ENCODE results near the gene BABAM2. TPM values are rescaled to one million over a fixed set of nuclear protein-coding genes. Genes with fewer than 3 reads are reported as not detected.
"Not testable (repeated sequence)": the region's sequence is repeated elsewhere in the genome, so short reads cannot be mapped to it uniquely, and the experiment has no call there.

BABAM2 gene
- total and polyA plus RNA-seq, 2 donors: 17.4 to 34.8 TPM

DNA sequence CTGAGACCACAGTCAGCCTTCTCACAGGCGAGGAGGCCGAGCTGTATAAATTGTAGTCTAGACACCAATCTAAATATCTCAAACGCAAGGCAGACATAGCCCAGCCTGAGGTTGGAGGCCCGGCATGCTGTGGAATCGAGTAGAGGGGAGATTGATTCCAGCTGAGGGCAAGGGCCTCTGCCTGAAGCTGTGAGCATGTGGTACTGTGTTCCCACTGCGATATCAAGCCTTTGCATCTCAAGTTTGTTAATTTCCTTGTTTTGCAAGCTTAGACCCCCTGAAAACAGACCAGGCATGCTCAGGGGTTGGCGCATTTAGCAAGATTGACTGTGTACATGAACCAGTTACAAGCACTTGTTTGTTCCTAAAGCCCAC lies 437.0 kb downstream of the BABAM2 start:
- Histone ChIP-seq H3K9me3 (ENCODE audit: control insufficient read depth in 2 of 2, insufficient read depth in 1 of 2, low read length in 1 of 2) (no peaks in the 10 kb centered on the region), H3K4me1 (ENCODE audit: control insufficient read depth in 2 of 2, insufficient read depth in 2 of 2, low read length in 2 of 2) (peaks cover 13 to 35% of the 10 kb centered on the region in 2 donors), H3K27me3 (ENCODE audit: control insufficient read depth in 2 of 2, insufficient read depth in 1 of 2, low read length in 1 of 2) (no peaks in the 10 kb centered on the region), H3K27ac (ENCODE audit: low read depth in 1 of 2, low read length in 1 of 2) (peak overlapping the region in 1 of 2 donors; percentile 15), H3K4me3 (ENCODE audit: low read length in 2 of 2) (no peak overlapping the region), H3K36me3 (ENCODE audit: control insufficient read depth in 2 of 2, insufficient read depth in 2 of 2, low read length in 1 of 2) (no peaks in the 10 kb centered on the region)
- DNase-seq (ENCODE audit: low read depth in 6 of 9, low spot score in 9 of 9): no peak
- WGBS: 99% methylated on average over 7 of the region's 7 CpGs

DNA sequence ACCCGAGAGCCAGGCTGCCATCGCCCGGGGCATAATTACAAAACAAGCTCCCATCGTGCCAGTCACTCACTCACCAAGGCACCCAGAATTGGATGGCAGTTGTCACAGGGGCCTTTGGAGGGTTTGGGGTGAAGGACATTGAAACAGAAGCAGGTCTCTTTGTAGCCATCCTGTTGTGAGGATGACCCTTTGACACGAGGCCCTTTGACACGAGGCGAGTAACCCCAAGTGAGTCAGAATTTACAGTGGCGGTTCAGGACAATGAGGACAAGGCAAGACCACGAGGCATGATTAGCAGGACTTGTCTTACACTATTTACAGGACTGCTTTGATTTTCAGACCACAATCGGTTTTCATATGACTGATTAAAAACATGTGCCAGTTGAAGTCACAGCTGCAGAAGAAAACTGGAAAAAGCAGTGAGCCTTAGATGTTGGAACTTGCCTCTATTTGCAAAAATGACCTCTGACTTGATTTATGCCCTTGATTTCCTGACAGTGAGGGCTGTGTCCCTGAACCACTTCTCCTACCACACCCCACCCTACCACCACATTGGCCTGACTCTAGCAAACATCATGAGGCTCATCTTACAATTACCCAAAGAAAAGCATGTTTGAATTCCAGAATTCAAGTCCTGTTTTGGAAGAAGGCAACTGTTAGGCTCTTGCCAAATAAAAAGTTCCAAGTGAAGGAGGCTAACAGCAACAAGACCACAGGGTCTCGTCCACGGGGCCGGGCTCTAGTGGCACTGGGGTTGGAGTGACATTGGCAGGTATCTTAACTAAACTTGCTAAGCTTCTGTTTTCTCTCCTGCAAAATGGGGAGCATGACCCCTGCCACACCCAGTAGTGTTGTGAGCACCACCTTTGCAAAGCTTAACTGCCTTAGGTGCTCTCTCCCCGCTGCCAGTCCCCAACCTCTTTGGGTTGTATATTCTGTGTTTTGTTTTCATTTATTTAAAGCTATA lies 437.7 kb downstream of the BABAM2 start:
- WGBS: 91% methylated on average over 14 of the region's 14 CpGs
- Histone ChIP-seq H3K27me3 (ENCODE audit: control insufficient read depth in 2 of 2, insufficient read depth in 1 of 2, low read length in 1 of 2) (no peaks in the 10 kb centered on the region), H3K27ac (ENCODE audit: low read depth in 1 of 2, low read length in 1 of 2) (peak overlapping the region in 1 of 2 donors; percentile 18), H3K4me3 (ENCODE audit: low read length in 2 of 2) (no peak overlapping the region), H3K4me1 (ENCODE audit: control insufficient read depth in 2 of 2, insufficient read depth in 2 of 2, low read length in 2 of 2) (peaks cover 13 to 35% of the 10 kb centered on the region in 2 donors), H3K36me3 (ENCODE audit: control insufficient read depth in 2 of 2, insufficient read depth in 2 of 2, low read length in 1 of 2) (no peaks in the 10 kb centered on the region), H3K9me3 (ENCODE audit: control insufficient read depth in 2 of 2, insufficient read depth in 1 of 2, low read length in 1 of 2) (no peaks in the 10 kb centered on the region)
- DNase-seq (ENCODE audit: low read depth in 6 of 9, low spot score in 9 of 9): no peak

DNA sequence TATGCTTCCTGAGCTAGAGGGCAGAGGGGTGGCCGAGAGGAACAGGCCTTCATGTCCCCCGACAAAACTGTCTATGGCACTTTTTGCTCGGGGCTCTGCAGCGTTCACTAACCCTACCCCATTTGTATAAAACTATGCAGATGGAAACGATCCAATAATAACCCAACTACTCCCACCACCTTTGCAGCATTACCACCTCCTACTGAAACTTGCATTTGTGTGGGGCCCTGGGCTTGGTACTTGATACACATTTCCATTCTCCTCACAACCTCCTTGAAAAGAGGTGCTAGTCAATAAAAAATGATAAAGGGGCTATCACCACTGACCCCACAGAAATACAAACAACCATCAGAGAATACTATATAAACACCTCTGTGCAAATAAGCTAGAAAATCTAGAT lies 438.7 kb downstream of the BABAM2 start:
- no peaks in the 10 kb centered on the region for H3K27me3 ChIP-seq (ENCODE audit: control insufficient read depth in 2 of 2, insufficient read depth in 1 of 2, low read length in 1 of 2)
- H3K27ac ChIP-seq (ENCODE audit: low read depth in 1 of 2, low read length in 1 of 2): no peak overlapping the region
- peaks cover 13 to 35% of the 10 kb centered on the region in 2 donors for H3K4me1 ChIP-seq (ENCODE audit: control insufficient read depth in 2 of 2, insufficient read depth in 2 of 2, low read length in 2 of 2)
- no peak overlapping the region for H3K4me3 ChIP-seq (ENCODE audit: low read length in 2 of 2)
- no peak for DNase-seq (ENCODE audit: low read depth in 6 of 9, low spot score in 9 of 9)
- no peaks in the 10 kb centered on the region for H3K36me3 ChIP-seq (ENCODE audit: control insufficient read depth in 2 of 2, insufficient read depth in 2 of 2, low read length in 1 of 2)
- H3K9me3 ChIP-seq (ENCODE audit: control insufficient read depth in 2 of 2, insufficient read depth in 1 of 2, low read length in 1 of 2): no peaks in the 10 kb centered on the region
- WGBS: 99% methylated on average over 5 of the region's 5 CpGs

DNA sequence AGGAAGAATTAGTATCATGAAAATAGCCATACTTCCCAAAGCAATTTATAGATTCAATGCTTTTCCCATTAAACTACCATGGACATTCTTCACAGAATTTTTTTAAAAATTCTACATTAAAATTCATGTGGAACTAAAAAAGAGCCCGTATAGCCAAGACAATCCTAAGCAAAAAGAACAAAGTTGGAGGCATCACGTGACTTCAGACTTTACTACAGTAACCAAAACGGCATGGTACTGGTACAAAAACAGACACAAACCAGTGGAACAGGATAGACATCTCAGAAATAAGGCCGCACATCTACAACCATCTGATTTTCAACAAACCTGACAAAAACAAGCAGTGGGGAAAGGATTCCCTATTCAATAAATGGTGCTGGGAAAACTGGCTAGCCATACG lies 440.2 kb downstream of the BABAM2 start:
- H3K36me3 ChIP-seq (ENCODE audit: control insufficient read depth in 2 of 2, insufficient read depth in 2 of 2, low read length in 1 of 2); H3K27ac ChIP-seq (ENCODE audit: low read depth in 1 of 2, low read length in 1 of 2); H3K27me3 ChIP-seq (ENCODE audit: control insufficient read depth in 2 of 2, insufficient read depth in 1 of 2, low read length in 1 of 2); H3K9me3 ChIP-seq (ENCODE audit: control insufficient read depth in 2 of 2, insufficient read depth in 1 of 2, low read length in 1 of 2); H3K4me3 ChIP-seq (ENCODE audit: low read length in 2 of 2); DNase-seq (ENCODE audit: low read depth in 6 of 9, low spot score in 9 of 9): not testable (repeated sequence)
- H3K4me1 ChIP-seq (ENCODE audit: control insufficient read depth in 2 of 2, insufficient read depth in 2 of 2, low read length in 2 of 2): peaks cover 7 to 24% of the 10 kb centered on the region in 2 donors
- 77% methylated on average over 5 of the region's 5 CpGs for WGBS

DNA sequence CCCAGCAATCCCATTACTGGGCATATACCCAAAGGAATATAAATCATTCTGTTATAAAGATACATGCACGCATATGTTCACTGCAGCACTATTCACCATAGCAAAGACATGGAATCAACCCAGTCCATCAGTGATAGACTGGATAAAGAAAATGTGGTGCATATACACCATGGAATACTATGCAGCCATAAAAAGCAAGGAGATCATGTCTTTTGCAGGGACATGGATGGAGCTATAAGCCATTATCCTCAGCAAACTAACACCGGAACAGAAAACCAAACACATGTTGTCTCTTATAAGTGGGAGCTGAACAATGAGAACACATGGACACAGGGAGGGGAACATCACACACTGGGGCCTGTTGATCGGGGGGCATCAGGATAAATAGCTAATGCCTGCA lies 441.3 kb downstream of the BABAM2 start:
- not testable (repeated sequence) for DNase-seq (ENCODE audit: low read depth in 6 of 9, low spot score in 9 of 9); H3K36me3 ChIP-seq (ENCODE audit: control insufficient read depth in 2 of 2, insufficient read depth in 2 of 2, low read length in 1 of 2); H3K27ac ChIP-seq (ENCODE audit: low read depth in 1 of 2, low read length in 1 of 2); H3K9me3 ChIP-seq (ENCODE audit: control insufficient read depth in 2 of 2, insufficient read depth in 1 of 2, low read length in 1 of 2); H3K27me3 ChIP-seq (ENCODE audit: control insufficient read depth in 2 of 2, insufficient read depth in 1 of 2, low read length in 1 of 2); H3K4me3 ChIP-seq (ENCODE audit: low read length in 2 of 2)
- 99% methylated on average over 3 of the region's 3 CpGs for WGBS
- peaks cover 0 to 14% of the 10 kb centered on the region in 2 donors for H3K4me1 ChIP-seq (ENCODE audit: control insufficient read depth in 2 of 2, insufficient read depth in 2 of 2, low read length in 2 of 2)

DNA sequence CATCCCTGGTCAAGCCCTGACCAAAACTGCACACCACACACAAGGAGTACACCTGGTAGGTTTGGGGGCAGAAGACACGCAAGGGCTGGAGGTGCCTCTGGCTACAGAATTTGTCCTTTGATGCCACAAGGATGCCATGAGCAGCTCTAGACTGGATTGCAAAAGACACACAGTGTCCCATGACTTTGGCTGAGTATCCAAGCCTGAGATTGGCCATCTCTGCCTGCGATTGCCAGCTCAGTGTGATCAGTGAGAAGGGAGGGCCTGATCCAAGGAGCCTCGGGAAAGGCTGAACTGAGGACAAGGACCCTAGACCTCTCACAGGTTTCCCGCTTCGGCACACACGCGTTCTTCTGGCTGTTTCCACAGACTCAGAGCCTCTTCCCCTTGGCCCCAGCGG lies 442.2 kb downstream of the BABAM2 start:
- no peaks in the 10 kb centered on the region for H3K36me3 ChIP-seq (ENCODE audit: control insufficient read depth in 2 of 2, insufficient read depth in 2 of 2, low read length in 1 of 2)
- DNase-seq (ENCODE audit: low read depth in 6 of 9, low spot score in 9 of 9): no peak
- peaks cover 0 to 9% of the 10 kb centered on the region in 2 donors for H3K4me1 ChIP-seq (ENCODE audit: control insufficient read depth in 2 of 2, insufficient read depth in 2 of 2, low read length in 2 of 2)
- no peaks in the 10 kb centered on the region for H3K9me3 ChIP-seq (ENCODE audit: control insufficient read depth in 2 of 2, insufficient read depth in 1 of 2, low read length in 1 of 2)
- H3K27ac ChIP-seq (ENCODE audit: low read depth in 1 of 2, low read length in 1 of 2): no peak overlapping the region
- WGBS: 98% methylated on average over 8 of the region's 8 CpGs
- no peaks in the 10 kb centered on the region for H3K27me3 ChIP-seq (ENCODE audit: control insufficient read depth in 2 of 2, insufficient read depth in 1 of 2, low read length in 1 of 2)
- H3K4me3 ChIP-seq (ENCODE audit: low read length in 2 of 2): no peak overlapping the region

DNA sequence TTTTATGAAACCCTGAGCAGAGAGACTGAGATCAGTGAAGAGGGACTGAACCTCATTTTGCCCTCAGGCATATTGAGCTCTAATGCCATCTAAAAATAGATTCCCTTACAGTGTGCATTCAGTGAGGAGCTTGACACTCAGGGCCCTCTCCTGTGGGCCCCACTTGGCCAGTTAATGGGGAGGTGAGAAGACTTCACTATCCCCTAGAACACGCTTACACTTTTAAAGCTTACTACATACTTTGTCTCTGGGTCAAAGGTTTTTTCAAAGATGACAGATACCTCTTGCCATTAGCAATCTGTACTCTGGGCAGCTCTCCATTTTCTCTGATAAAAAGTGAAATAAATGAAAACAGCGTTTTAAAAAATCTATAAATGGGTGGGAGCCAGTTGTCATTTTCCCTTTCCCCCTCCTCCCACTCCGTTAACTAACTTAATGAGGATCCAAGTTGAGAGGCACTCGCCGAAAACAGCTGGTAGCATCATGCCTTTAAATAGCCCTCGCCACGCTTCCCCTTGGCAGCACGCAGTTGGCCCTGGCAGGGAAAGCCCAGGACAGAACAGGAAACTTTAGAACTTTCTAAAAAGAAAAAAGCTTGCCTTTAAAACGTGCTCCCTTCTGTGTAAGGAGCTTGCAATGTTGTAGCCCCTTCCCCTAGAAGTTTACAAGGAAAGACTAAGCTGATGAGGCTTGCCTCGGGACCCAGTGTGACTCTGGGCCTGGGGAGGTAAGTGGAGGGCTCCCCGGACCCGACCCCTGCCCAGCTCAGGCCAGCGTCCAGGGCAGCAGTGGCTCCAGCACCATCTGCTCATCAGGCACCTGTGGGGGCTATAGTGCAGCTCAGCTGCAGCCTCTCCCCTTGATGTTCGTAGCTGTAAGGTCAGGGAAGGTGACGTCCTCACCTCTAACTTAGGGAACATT lies 443.3 kb downstream of the BABAM2 start:
- Histone ChIP-seq H3K27me3 (ENCODE audit: control insufficient read depth in 2 of 2, insufficient read depth in 1 of 2, low read length in 1 of 2) (no peaks in the 10 kb centered on the region), H3K36me3 (ENCODE audit: control insufficient read depth in 2 of 2, insufficient read depth in 2 of 2, low read length in 1 of 2) (no peaks in the 10 kb centered on the region), H3K9me3 (ENCODE audit: control insufficient read depth in 2 of 2, insufficient read depth in 1 of 2, low read length in 1 of 2) (no peaks in the 10 kb centered on the region), H3K4me3 (ENCODE audit: low read length in 2 of 2) (no peak overlapping the region), H3K4me1 (ENCODE audit: control insufficient read depth in 2 of 2, insufficient read depth in 2 of 2, low read length in 2 of 2) (peaks cover 0 to 16% of the 10 kb centered on the region in 2 donors), H3K27ac (ENCODE audit: low read depth in 1 of 2, low read length in 1 of 2) (no peak overlapping the region)
- DNase-seq (ENCODE audit: low read depth in 6 of 9, low spot score in 9 of 9): no peak
- WGBS: 64% methylated on average over 15 of the region's 15 CpGs

DNA sequence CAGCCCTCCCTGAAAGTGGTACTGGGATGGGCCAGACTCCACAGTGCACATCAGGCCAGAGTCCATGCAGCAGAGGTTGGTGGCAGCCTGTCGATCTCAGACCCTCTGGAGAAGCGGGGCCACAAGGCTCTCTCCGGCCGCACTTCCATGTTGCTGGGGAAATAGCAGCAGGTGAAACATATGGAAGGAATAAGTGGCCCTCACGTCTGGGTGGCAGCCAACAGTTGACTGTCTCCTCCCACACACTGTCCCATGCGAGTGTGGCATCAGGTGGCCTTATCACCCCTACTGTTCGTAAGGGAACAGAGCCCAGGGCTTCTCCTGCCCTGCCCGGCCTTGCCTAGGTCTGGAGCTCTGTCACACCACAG lies 444.0 kb downstream of the BABAM2 start:
- H3K27me3 ChIP-seq (ENCODE audit: control insufficient read depth in 2 of 2, insufficient read depth in 1 of 2, low read length in 1 of 2): no peaks in the 10 kb centered on the region
- H3K36me3 ChIP-seq (ENCODE audit: control insufficient read depth in 2 of 2, insufficient read depth in 2 of 2, low read length in 1 of 2): no peaks in the 10 kb centered on the region
- DNase-seq (ENCODE audit: low read depth in 6 of 9, low spot score in 9 of 9): no peak
- H3K4me3 ChIP-seq (ENCODE audit: low read length in 2 of 2): no peak overlapping the region
- H3K9me3 ChIP-seq (ENCODE audit: control insufficient read depth in 2 of 2, insufficient read depth in 1 of 2, low read length in 1 of 2): no peaks in the 10 kb centered on the region
- H3K4me1 ChIP-seq (ENCODE audit: control insufficient read depth in 2 of 2, insufficient read depth in 2 of 2, low read length in 2 of 2): peaks cover 0 to 16% of the 10 kb centered on the region in 2 donors
- WGBS: 96% methylated on average over 8 of the region's 8 CpGs
- H3K27ac ChIP-seq (ENCODE audit: low read depth in 1 of 2, low read length in 1 of 2): no peak overlapping the region

DNA sequence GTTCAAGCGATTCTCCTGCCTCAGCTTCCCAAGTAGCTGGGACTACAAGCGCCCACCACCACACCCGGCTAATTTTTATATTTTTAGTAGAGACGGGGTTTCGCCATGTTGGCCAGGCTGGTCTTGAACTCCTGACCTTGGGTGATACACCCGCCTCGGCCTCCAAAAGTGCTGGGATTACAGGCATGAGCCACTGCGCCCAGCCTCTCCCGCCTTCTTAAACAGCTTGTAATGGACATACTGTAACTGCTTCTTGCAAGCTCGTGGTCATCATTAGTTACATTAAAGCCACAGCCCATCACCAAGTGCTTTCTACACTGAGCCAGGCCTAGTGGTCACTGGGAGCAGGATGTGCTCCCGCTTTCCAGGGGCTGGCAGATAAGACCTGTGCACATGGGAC lies 444.7 kb downstream of the BABAM2 start:
- not testable (repeated sequence) for H3K4me3 ChIP-seq (ENCODE audit: low read length in 2 of 2); H3K27me3 ChIP-seq (ENCODE audit: control insufficient read depth in 2 of 2, insufficient read depth in 1 of 2, low read length in 1 of 2); H3K9me3 ChIP-seq (ENCODE audit: control insufficient read depth in 2 of 2, insufficient read depth in 1 of 2, low read length in 1 of 2); H3K27ac ChIP-seq (ENCODE audit: low read depth in 1 of 2, low read length in 1 of 2); DNase-seq (ENCODE audit: low read depth in 6 of 9, low spot score in 9 of 9); H3K36me3 ChIP-seq (ENCODE audit: control insufficient read depth in 2 of 2, insufficient read depth in 2 of 2, low read length in 1 of 2)
- 96% methylated on average over 11 of the region's 11 CpGs for WGBS
- peaks cover 0 to 16% of the 10 kb centered on the region in 2 donors for H3K4me1 ChIP-seq (ENCODE audit: control insufficient read depth in 2 of 2, insufficient read depth in 2 of 2, low read length in 2 of 2)
